Ovary (tissue), 9 donors: ENCODE measurements around the gene RSPH3. TPM values are rescaled to one million over a fixed set of nuclear protein-coding genes. Genes with fewer than 3 reads are reported as not detected.
"Not testable (repeated sequence)": the region's sequence is repeated elsewhere in the genome, so short reads cannot be mapped to it uniquely, and the experiment has no call there.

Experiments
- DNase-seq, 5 donors: peaks; one replicate each; pipeline ENCODE4 v3.0.0-alpha.2; 2019 to 2020
- H3K27ac ChIP-seq, 2 donors: fragments of 200-600 bp; one replicate each; pipeline versions ENCODE4 v1.5.1 to v1.8.0; 2019 to 2022
- H3K27me3 ChIP-seq: fragments of 200-600 bp; one replicate; pipeline ENCODE4 v1.8.0; 2022
- H3K36me3 ChIP-seq: fragments of 200-600 bp; sonication (generic); one replicate; pipeline ENCODE4 v1.5.1; 2019
- H3K4me1 ChIP-seq: one replicate; pipeline ENCODE4 v1.8.1; 2013; ENCODE audit warnings: mild to moderate bottlenecking, moderate library complexity; ENCODE audit not compliant: insufficient read depth
- H3K4me3 ChIP-seq: fragments of 200-600 bp; sonication (generic); one replicate; pipeline ENCODE4 v1.5.1; 2017
- H3K9me3 ChIP-seq, 2 donors: fragments of 200-600 bp in 1 of 2; sonication (generic) in 1 of 2; one replicate each; pipeline versions ENCODE4 v1.5.1 to v1.8.1; 2013 to 2019; ENCODE audit warnings: mild to moderate bottlenecking in 1 of 2, moderate library complexity in 1 of 2
- EP300 ChIP-seq: sonication (generic); formaldehyde crosslinking; IDR thresholded peaks from one replicate; pipeline ENCODE4 v1.6.1; 2017; ENCODE audit warnings: antibody characterized with exemption
- POLR2A ChIP-seq: fragments of 450-650 bp; IDR thresholded peaks from one replicate; pipeline ENCODE4 v1.6.1; 2017; ENCODE audit warnings: antibody characterized with exemption, mild to moderate bottlenecking, moderate library complexity
- WGBS, 3 donors: extraction: QIAGEN DNeasy Blood & Tissue Kit in 1 of 3; methylation state at CpG; one replicate each; pipeline versions ENCODE4 v1.1.5 to v1.1.7; 2013 to 2017; 5-methylcytosine and 5-hydroxymethylcytosine counted together
- intact Hi-C, 4 donors: fragments of 100-400 bp; cut with DNase I; formaldehyde crosslinking; loops; one replicate each; pipeline versions ENCODE4 v1.11.0 to v1.15.1; 2022 to 2023
- polyA plus RNA-seq, 2 donors: library from polyadenylated mRNA; stranded (reverse); fragments of 200-250 nt in 1 of 2; fragments of 350-450 nt in 1 of 2; fragmentation: Illumina TruSeq in 1 of 2; extraction: RNeasy Lipid Tissue Mini Kit (QIAGEN cat#74804) in 1 of 2; gene quantifications; one replicate each; pipeline ENCODE4 v1.2.3, GENCODE V29; 2013 to 2014
- total RNA-seq, 7 donors: library from RNA; depleted of rRNA in 2 of 7; stranded (reverse); fragments of >200 nt in 2 of 7; fragmentation: NEBNext Ultra II Directional in 3 of 7; extraction: Animal tissue kit (Norgen Biotek cat#: 25700) in 3 of 7; gene quantifications; one replicate each; pipeline versions ENCODE4 v1.1.0 to v1.2.4, GENCODE V29; 2016 to 2023
- TF ChIP-seq, protein P1 (sequence below), 3 donors: fragments of 450-650 bp in 2 of 3; fragments of 200-600 bp in 1 of 3; IDR thresholded peaks; one replicate each; pipeline versions ENCODE4 v1.5.1 to v1.8.0; 2016 to 2022; ENCODE audit warnings: antibody characterized with exemption in 3 of 3, mild to moderate bottlenecking in 1 of 3
- donor health status: DM: no; HTN: no; CAD: no; lungs with moderate emphysema.
- donor health status: DM: no; HTN: no; CAD: no.
- donor health status: Bipolar disorder and iron deficiency.
- donor health status: DM: yes; HTN: yes; CAD: no.
- donor health status: DM: no; HTN: no; CAD: no.
- donor health status: DM: yes; HTN: yes; CAD: no.

RSPH3 gene
- total and polyA plus RNA-seq, 9 donors = 2.6 to 9.7 (median 7.6) TPM

DNA sequence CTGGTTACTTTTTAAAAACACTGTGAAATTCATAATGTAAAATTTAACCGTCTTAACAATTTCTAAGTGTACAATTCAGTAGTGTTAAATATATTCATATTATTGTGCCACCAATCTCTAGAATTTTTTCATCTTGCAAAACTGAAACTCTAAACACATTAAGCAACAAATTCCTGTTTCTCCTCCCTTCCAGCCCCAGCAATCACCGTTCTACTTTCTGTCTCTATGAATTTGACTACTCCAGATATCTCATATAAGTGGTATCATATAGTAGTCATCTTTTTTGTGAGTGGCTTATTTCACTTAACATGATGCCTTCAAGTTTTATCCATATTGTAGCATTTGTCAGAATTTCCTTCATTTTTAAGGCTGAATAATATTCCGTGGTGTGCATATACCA lies 44.7 kb downstream of the RSPH3 start:
- Histone ChIP-seq H3K27ac (no peak overlapping the region), H3K36me3 (no peaks in the 10 kb centered on the region), H3K4me1 (peaks cover 3% of the 10 kb centered on the region), H3K9me3 (no peaks in the 10 kb centered on the region), H3K27me3 (no peaks in the 10 kb centered on the region), H3K4me3 (no peak overlapping the region)
- TF ChIP-seq EP300 (no peak), POLR2A (no peak)
- TF ChIP-seq, protein P1, sequence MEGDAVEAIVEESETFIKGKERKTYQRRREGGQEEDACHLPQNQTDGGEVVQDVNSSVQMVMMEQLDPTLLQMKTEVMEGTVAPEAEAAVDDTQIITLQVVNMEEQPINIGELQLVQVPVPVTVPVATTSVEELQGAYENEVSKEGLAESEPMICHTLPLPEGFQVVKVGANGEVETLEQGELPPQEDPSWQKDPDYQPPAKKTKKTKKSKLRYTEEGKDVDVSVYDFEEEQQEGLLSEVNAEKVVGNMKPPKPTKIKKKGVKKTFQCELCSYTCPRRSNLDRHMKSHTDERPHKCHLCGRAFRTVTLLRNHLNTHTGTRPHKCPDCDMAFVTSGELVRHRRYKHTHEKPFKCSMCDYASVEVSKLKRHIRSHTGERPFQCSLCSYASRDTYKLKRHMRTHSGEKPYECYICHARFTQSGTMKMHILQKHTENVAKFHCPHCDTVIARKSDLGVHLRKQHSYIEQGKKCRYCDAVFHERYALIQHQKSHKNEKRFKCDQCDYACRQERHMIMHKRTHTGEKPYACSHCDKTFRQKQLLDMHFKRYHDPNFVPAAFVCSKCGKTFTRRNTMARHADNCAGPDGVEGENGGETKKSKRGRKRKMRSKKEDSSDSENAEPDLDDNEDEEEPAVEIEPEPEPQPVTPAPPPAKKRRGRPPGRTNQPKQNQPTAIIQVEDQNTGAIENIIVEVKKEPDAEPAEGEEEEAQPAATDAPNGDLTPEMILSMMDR (IDR thresholded peaks at IDR 0.05) = no peak
- 67 to 76% (median 70%) methylated on average over 3 of the region's 3 CpGs for WGBS, 3 donors
- intact Hi-C loops = no loop called here
- DNase-seq = no peak

DNA sequence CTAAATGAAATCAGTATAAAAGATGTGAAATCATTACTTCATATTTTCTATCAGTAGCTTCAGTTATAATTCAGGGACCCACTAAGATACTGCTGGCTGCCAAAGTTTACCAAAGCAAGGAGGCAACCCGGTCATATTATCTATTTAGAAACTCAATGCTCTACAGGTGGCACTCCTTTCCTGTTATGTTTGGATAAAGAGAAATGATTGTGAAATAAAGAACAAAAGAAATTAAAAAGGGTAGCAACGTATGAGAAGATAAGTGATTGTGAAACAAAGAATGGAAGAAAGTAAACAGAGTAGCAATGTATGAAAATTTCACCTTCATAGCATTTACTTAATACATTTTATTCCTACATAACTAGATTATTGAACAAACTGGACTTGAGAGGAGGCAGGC lies 45.2 kb downstream of the RSPH3 start:
- no peak overlapping the region for H3K27ac ChIP-seq

DNA sequence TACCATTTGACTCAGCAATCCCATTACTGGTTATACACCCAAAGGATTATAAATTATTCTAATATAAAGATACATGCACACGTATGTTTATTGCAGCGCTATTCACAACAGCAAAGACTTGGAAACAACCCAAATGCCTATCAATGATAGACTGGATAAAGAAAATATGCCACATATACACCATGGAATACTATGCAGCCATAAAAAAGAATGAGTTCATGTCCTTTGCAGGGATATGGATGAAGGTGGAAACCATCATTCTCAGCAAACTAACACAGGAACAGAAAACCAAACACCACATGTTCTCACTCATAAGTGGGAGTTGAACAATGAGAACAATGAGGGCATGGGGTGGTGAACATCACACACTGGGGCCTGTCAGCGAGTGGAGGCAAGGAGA lies 48.0 kb downstream of the RSPH3 start:
- H3K9me3 ChIP-seq, H3K4me3 ChIP-seq, H3K4me1 ChIP-seq, H3K27ac ChIP-seq, DNase-seq, H3K36me3 ChIP-seq, H3K27me3 ChIP-seq, intact Hi-C loops: not testable (repeated sequence)
- WGBS, 3 donors = 96 to 98% (median 96%) methylated on average over 3 of the region's 3 CpGs

More for the DNA sequence above, 45.2 kb downstream of the RSPH3 start:
- no peak for DNase-seq
- Histone ChIP-seq H3K4me3 (no peak overlapping the region), H3K27me3 (no peaks in the 10 kb centered on the region), H3K4me1 (peaks cover 3% of the 10 kb centered on the region), H3K9me3 (no peaks in the 10 kb centered on the region), H3K36me3 (no peaks in the 10 kb centered on the region)
- TF ChIP-seq, protein P1 (IDR thresholded peaks at IDR 0.05) = no peak
- TF ChIP-seq EP300 (no peak), POLR2A (no peak)
- intact Hi-C loops = no loop called here
- WGBS, 3 donors = 17 to 21% (median 19%) methylated on average over 2 of the region's 2 CpGs

DNA sequence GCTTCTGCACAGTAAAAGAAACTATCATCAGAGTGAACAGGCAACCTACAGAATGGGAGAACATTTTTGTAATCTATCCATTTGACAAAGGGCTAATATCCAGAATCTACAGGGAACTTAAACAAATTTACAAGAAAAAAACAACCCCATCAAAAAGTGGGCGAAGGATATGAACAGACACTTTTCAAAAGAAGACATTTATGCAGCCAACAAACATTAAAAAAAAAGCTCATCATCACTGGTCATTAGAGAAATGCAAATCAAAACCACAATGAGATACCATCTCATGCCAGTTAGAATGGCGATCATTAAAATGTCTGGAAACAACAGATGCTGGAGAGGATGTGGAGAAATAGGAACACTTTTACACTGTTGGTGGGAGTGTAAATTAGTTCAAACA lies 48.4 kb downstream of the RSPH3 start:
- DNase-seq, intact Hi-C loops, H3K27ac ChIP-seq, H3K36me3 ChIP-seq, H3K4me3 ChIP-seq, H3K9me3 ChIP-seq, H3K4me1 ChIP-seq, H3K27me3 ChIP-seq: not testable (repeated sequence)
- 98 to 100% (median 100%) methylated on average over 2 of the region's 2 CpGs for WGBS, 3 donors

DNA sequence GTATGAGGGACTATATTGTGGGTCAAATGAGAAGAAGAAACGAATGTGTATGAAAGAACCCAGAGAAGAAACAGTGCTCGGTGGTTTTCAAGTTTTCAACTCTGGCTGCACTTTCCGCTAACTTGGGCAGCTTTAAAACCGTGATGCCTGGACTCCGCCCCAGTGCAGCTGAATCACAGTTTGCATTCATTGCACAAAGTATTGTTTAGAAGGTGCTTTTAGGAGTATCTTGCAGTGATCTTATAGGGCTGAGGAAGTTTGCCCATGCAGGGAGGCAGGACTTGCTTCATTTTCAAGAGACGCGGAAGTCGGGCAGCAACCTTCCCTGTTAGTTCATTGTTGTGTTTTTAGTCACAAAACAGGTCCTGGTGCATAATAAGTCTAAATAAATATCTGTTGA lies 52.7 kb downstream of the RSPH3 start:
- no peaks in the 10 kb centered on the region for H3K36me3 ChIP-seq
- no peaks in the 10 kb centered on the region for H3K27me3 ChIP-seq
- 91 to 94% (median 92%) methylated on average over 8 of the region's 8 CpGs for WGBS, 3 donors
- no peaks in the 10 kb centered on the region for H3K4me1 ChIP-seq
- intact Hi-C loops = no loop called here
- no peaks in the 10 kb centered on the region for H3K9me3 ChIP-seq
- H3K27ac ChIP-seq = no peak overlapping the region
- H3K4me3 ChIP-seq = no peak overlapping the region
- TF ChIP-seq, protein P1 (IDR thresholded peaks at IDR 0.05) = no peak
- TF ChIP-seq POLR2A (no peak), EP300 (no peak)
- no peak for DNase-seq
